Measurements from ENCODE around the gene TFAP2A.

DNA sequence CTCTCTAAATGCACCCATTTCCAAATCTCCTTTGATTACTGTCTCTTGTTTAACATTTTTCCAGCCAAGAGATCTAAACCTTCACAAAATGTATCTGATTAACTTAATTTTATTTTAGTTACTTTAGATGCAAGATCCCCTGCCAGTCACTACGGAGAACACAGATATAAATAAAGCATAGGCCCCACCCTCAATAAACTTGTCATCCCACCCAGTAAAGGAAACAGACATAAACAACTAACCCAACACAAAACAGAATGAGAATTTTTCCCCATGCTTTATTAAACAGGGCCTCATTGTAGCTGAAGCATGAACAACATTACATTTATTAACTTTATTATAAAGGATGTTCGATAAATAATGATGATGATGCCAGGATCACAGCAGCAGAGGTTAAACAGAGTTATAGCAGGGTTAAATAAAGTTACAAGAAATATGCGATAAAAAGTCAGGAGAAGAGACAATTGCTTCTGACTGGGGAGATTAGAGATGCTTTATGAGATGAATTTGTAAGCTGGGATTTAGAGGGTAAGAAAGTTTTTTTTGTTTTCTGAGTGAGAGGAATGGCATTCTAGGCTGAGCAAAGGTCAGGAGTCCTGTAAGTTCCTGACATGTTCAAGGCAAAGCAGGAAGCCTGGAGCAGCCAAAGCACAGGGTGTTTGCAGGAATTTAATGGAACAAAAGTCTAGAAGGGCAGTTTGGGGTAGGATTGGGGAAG is 41.1 kb downstream of the TFAP2A start:
- TF ChIP-seq, protein P1, sequence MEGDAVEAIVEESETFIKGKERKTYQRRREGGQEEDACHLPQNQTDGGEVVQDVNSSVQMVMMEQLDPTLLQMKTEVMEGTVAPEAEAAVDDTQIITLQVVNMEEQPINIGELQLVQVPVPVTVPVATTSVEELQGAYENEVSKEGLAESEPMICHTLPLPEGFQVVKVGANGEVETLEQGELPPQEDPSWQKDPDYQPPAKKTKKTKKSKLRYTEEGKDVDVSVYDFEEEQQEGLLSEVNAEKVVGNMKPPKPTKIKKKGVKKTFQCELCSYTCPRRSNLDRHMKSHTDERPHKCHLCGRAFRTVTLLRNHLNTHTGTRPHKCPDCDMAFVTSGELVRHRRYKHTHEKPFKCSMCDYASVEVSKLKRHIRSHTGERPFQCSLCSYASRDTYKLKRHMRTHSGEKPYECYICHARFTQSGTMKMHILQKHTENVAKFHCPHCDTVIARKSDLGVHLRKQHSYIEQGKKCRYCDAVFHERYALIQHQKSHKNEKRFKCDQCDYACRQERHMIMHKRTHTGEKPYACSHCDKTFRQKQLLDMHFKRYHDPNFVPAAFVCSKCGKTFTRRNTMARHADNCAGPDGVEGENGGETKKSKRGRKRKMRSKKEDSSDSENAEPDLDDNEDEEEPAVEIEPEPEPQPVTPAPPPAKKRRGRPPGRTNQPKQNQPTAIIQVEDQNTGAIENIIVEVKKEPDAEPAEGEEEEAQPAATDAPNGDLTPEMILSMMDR (IDR thresholded peaks at IDR 0.05) = no peak
- no peak for TF ChIP-seq POLR2A (IDR thresholded peaks at IDR 0.05)

Measured in right lobe of liver (tissue), 4 donors.